ENCODE results near the gene ANKDD1A.

DNA sequence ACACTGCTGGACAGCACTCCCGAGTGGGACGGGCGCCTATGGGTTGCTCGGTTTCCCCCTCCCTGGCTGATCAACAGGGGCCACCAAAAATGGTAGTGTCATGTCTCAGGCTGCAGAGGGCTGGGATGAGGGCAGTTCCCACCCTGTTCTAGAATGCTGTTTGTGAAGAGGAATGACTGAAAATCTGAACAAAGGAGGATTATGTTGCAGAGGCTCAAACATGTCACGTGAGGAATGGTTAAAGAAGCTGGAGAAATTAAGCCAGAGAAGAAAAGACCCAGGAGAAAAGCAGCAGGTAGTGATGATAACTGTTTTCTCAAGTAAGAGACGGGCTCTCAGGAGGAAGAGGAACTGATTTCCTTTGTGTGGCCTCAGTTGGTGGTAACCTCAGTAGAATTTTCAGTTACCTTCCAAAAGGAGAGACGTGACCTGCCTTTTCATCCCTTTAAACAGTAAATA lies 67.6 kb downstream of the ANKDD1A start:
- TF ChIP-seq, protein P1, sequence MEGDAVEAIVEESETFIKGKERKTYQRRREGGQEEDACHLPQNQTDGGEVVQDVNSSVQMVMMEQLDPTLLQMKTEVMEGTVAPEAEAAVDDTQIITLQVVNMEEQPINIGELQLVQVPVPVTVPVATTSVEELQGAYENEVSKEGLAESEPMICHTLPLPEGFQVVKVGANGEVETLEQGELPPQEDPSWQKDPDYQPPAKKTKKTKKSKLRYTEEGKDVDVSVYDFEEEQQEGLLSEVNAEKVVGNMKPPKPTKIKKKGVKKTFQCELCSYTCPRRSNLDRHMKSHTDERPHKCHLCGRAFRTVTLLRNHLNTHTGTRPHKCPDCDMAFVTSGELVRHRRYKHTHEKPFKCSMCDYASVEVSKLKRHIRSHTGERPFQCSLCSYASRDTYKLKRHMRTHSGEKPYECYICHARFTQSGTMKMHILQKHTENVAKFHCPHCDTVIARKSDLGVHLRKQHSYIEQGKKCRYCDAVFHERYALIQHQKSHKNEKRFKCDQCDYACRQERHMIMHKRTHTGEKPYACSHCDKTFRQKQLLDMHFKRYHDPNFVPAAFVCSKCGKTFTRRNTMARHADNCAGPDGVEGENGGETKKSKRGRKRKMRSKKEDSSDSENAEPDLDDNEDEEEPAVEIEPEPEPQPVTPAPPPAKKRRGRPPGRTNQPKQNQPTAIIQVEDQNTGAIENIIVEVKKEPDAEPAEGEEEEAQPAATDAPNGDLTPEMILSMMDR (IDR thresholded peaks at IDR 0.05): no peak
- TF ChIP-seq POLR2A (IDR thresholded peaks at IDR 0.05): no peak

Data from transverse colon (tissue), 3 donors.